PC-9 (cell line): ENCODE results near the gene GBX2.
A peak's percentile ranks its signal among the peaks of the same experiment; 100 is the strongest.

Experiments used
- EZH2 ChIP-seq: fragments of 200-600 bp; sonication (generic); IDR thresholded peaks from 2 replicates; pipeline ENCODE4 v1.8.0; 2017; ENCODE audit warnings: antibody characterized with exemption, low read depth
- TF ChIP-seq, protein P1 (sequence below): fragments of 200-600 bp; sonication (generic); conservative IDR thresholded peaks from 2 replicates; pipeline ENCODE4 v1.6.1; 2017; ENCODE audit warnings: mixed run types, antibody characterized with exemption, mild to moderate bottlenecking, moderate library complexity

- TF ChIP-seq, protein P1, sequence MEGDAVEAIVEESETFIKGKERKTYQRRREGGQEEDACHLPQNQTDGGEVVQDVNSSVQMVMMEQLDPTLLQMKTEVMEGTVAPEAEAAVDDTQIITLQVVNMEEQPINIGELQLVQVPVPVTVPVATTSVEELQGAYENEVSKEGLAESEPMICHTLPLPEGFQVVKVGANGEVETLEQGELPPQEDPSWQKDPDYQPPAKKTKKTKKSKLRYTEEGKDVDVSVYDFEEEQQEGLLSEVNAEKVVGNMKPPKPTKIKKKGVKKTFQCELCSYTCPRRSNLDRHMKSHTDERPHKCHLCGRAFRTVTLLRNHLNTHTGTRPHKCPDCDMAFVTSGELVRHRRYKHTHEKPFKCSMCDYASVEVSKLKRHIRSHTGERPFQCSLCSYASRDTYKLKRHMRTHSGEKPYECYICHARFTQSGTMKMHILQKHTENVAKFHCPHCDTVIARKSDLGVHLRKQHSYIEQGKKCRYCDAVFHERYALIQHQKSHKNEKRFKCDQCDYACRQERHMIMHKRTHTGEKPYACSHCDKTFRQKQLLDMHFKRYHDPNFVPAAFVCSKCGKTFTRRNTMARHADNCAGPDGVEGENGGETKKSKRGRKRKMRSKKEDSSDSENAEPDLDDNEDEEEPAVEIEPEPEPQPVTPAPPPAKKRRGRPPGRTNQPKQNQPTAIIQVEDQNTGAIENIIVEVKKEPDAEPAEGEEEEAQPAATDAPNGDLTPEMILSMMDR: peak; percentile 94
- TF ChIP-seq EZH2: no peak
These were observed 10.0 kb upstream of the GBX2 start for GRCh38 chr2:236177967-236178889.
